ENCODE results near the gene RIPK3. TPM values are rescaled to one million over a fixed set of nuclear protein-coding genes. Genes with fewer than 3 reads are reported as not detected.
"Not testable (repeated sequence)": the region's sequence is repeated elsewhere in the genome, so short reads cannot be mapped to it uniquely, and the experiment has no call there.

The RIPK3 gene
- polyA plus RNA-seq, 4 donors, result 2.7 to 4.1 (median 3.2) TPM

- no peak for DNase-seq (ENCODE audit: low read depth in 4 of 4, low spot score in 3 of 4)
Observed at GRCh38 chr14:24369907-24370687, 30.3 kb upstream of the RIPK3 start.

GRCh38 chr14:24369463-24369862 lies 29.7 kb upstream of the RIPK3 start:
- DNase-seq (ENCODE audit: low read depth in 4 of 4, low spot score in 3 of 4), result no peak

GRCh38 chr14:24368562-24369252 lies 28.9 kb upstream of the RIPK3 start:
- peak in 2 of 4 donors; percentile 66 to 68 for DNase-seq (ENCODE audit: low read depth in 4 of 4, low spot score in 3 of 4)

- no peak for DNase-seq (ENCODE audit: low read depth in 4 of 4, low spot score in 3 of 4)
Observed at GRCh38 chr14:24368212-24368561, 28.4 kb upstream of the RIPK3 start.

- DNase-seq (ENCODE audit: low read depth in 4 of 4, low spot score in 3 of 4), result peak; percentile 78 to 91 (median 88)
Observed at GRCh38 chr14:24367514-24368211, 27.9 kb upstream of the RIPK3 start, which contains the start of gene NFATC4. NFATC4 (plus strand) TSS chr14:24368184; CDS start chr14:24368341, 157 bp downstream.

GRCh38 chr14:24366721-24367513 lies 27.1 kb upstream of the RIPK3 start:
- DNase-seq (ENCODE audit: low read depth in 4 of 4, low spot score in 3 of 4), result peak; percentile 92 to 96 (median 93)

GRCh38 chr14:24366413-24366720 lies 26.6 kb upstream of the RIPK3 start:
- no peak for DNase-seq (ENCODE audit: low read depth in 4 of 4, low spot score in 3 of 4)

GRCh38 chr14:24365600-24366412 lies 26.0 kb upstream of the RIPK3 start:
- peak; percentile 82 to 84 (median 84) for DNase-seq (ENCODE audit: low read depth in 4 of 4, low spot score in 3 of 4)

GRCh38 chr14:24364841-24365240 lies 25.1 kb upstream of the RIPK3 start:
- DNase-seq (ENCODE audit: low read depth in 4 of 4, low spot score in 3 of 4), result no peak

GRCh38 chr14:24363401-24363800 lies 23.6 kb upstream of the RIPK3 start:
- no peak for DNase-seq (ENCODE audit: low read depth in 4 of 4, low spot score in 3 of 4)

- DNase-seq (ENCODE audit: low read depth in 4 of 4, low spot score in 3 of 4), result no peak
Observed at GRCh38 chr14:24362241-24362960, 22.6 kb upstream of the RIPK3 start.

- no peak for DNase-seq (ENCODE audit: low read depth in 4 of 4, low spot score in 3 of 4)
Observed at GRCh38 chr14:24361326-24361725, 21.5 kb upstream of the RIPK3 start.

GRCh38 chr14:24360281-24360680 lies 20.5 kb upstream of the RIPK3 start:
- no peak for DNase-seq (ENCODE audit: low read depth in 4 of 4, low spot score in 3 of 4)

- DNase-seq (ENCODE audit: low read depth in 4 of 4, low spot score in 3 of 4), result no peak
Observed at GRCh38 chr14:24356208-24356607, 16.4 kb upstream of the RIPK3 start.

- no peak for DNase-seq (ENCODE audit: low read depth in 4 of 4, low spot score in 3 of 4)
Observed at GRCh38 chr14:24355009-24355408, 15.2 kb upstream of the RIPK3 start.

- DNase-seq (ENCODE audit: low read depth in 4 of 4, low spot score in 3 of 4), result not testable (repeated sequence)
Observed at GRCh38 chr14:24354482-24354825, 14.7 kb upstream of the RIPK3 start.

- no peak for DNase-seq (ENCODE audit: low read depth in 4 of 4, low spot score in 3 of 4)
Observed at GRCh38 chr14:24353559-24354481, 14.0 kb upstream of the RIPK3 start.

GRCh38 chr14:24351517-24351916 lies 11.7 kb upstream of the RIPK3 start:
- DNase-seq (ENCODE audit: low read depth in 4 of 4, low spot score in 3 of 4), result no peak
